ENCODE measurements around the gene MAP3K3.

Gene MAP3K3

GRCh38 chr17:63657786-63658185, 35.6 kb downstream of the MAP3K3 start:
- Histone ChIP-seq H3K27ac (ENCODE audit: low read length) (no peak overlapping the region), H3K27me3 (ENCODE audit: low read depth, low read length) (no peaks in the 10 kb centered on the region), H3K4me1 (ENCODE audit: control insufficient read depth in 1 of 2, insufficient read depth in 2 of 2, low read length in 2 of 2) (no peaks in the 10 kb centered on the region), H3K36me3 (ENCODE audit: control insufficient read depth in 1 of 2, insufficient read depth in 2 of 2, low read length in 2 of 2) (peaks cover 30 to 31% of the 10 kb centered on the region in 2 donors), H3K4me3 (ENCODE audit: low read depth in 1 of 2, low read length in 2 of 2) (no peak overlapping the region), H3K9me3 (ENCODE audit: control insufficient read depth in 1 of 2, low read length in 2 of 2) (no peaks in the 10 kb centered on the region)

- H3K4me1 ChIP-seq (ENCODE audit: control insufficient read depth in 1 of 2, insufficient read depth in 2 of 2, low read length in 2 of 2), result no peaks in the 10 kb centered on the region
- H3K4me3 ChIP-seq (ENCODE audit: low read depth in 1 of 2, low read length in 2 of 2), result no peak overlapping the region
- H3K27me3 ChIP-seq (ENCODE audit: low read depth, low read length), result no peaks in the 10 kb centered on the region
- H3K36me3 ChIP-seq (ENCODE audit: control insufficient read depth in 1 of 2, insufficient read depth in 2 of 2, low read length in 2 of 2), result peaks cover 24 to 35% of the 10 kb centered on the region in 2 donors
- no peaks in the 10 kb centered on the region for H3K9me3 ChIP-seq (ENCODE audit: control insufficient read depth in 1 of 2, low read length in 2 of 2)
- H3K27ac ChIP-seq (ENCODE audit: low read length), result no peak overlapping the region
Observed at GRCh38 chr17:63658366-63658765, 36.1 kb downstream of the MAP3K3 start.

GRCh38 chr17:63659850-63660249, 37.6 kb downstream of the MAP3K3 start:
- Histone ChIP-seq H3K4me1 (ENCODE audit: control insufficient read depth in 1 of 2, insufficient read depth in 2 of 2, low read length in 2 of 2) (no peaks in the 10 kb centered on the region), H3K27me3 (ENCODE audit: low read depth, low read length) (no peaks in the 10 kb centered on the region), H3K36me3 (ENCODE audit: control insufficient read depth in 1 of 2, insufficient read depth in 2 of 2, low read length in 2 of 2) (peaks cover 20 to 29% of the 10 kb centered on the region in 2 donors), H3K9me3 (ENCODE audit: control insufficient read depth in 1 of 2, low read length in 2 of 2) (no peaks in the 10 kb centered on the region), H3K4me3 (ENCODE audit: low read depth in 1 of 2, low read length in 2 of 2) (no peak overlapping the region), H3K27ac (ENCODE audit: low read length) (no peak overlapping the region)

- Histone ChIP-seq H3K27ac (ENCODE audit: low read length) (peak overlapping the region; percentile 35), H3K36me3 (ENCODE audit: control insufficient read depth in 1 of 2, insufficient read depth in 2 of 2, low read length in 2 of 2) (peaks cover 20 to 41% of the 10 kb centered on the region in 2 donors), H3K4me3 (ENCODE audit: low read depth in 1 of 2, low read length in 2 of 2) (no peak overlapping the region), H3K27me3 (ENCODE audit: low read depth, low read length) (no peaks in the 10 kb centered on the region), H3K9me3 (ENCODE audit: control insufficient read depth in 1 of 2, low read length in 2 of 2) (no peaks in the 10 kb centered on the region), H3K4me1 (ENCODE audit: control insufficient read depth in 1 of 2, insufficient read depth in 2 of 2, low read length in 2 of 2) (no peaks in the 10 kb centered on the region)
Observed at GRCh38 chr17:63665527-63666214, 43.5 kb downstream of the MAP3K3 start.

- H3K27me3 ChIP-seq (ENCODE audit: low read depth, low read length), result no peaks in the 10 kb centered on the region
- H3K9me3 ChIP-seq (ENCODE audit: control insufficient read depth in 1 of 2, low read length in 2 of 2), result no peaks in the 10 kb centered on the region
- peaks cover 21% of the 10 kb centered on the region in 2 donors for H3K4me1 ChIP-seq (ENCODE audit: control insufficient read depth in 1 of 2, insufficient read depth in 2 of 2, low read length in 2 of 2)
- H3K4me3 ChIP-seq (ENCODE audit: low read depth in 1 of 2, low read length in 2 of 2), result no peak overlapping the region
- H3K27ac ChIP-seq (ENCODE audit: low read length), result no peak overlapping the region
- H3K36me3 ChIP-seq (ENCODE audit: control insufficient read depth in 1 of 2, insufficient read depth in 2 of 2, low read length in 2 of 2), result peaks cover 14 to 28% of the 10 kb centered on the region in 2 donors
Observed at GRCh38 chr17:63672856-63673255, 50.6 kb downstream of the MAP3K3 start.

GRCh38 chr17:63675231-63675606, 53.0 kb downstream of the MAP3K3 start:
- no peaks in the 10 kb centered on the region for H3K9me3 ChIP-seq (ENCODE audit: control insufficient read depth in 1 of 2, low read length in 2 of 2)
- H3K27ac ChIP-seq (ENCODE audit: low read length), result peak overlapping the region; percentile 60
- peak overlapping the region in 1 of 2 donors; percentile 43 for H3K4me3 ChIP-seq (ENCODE audit: low read depth in 1 of 2, low read length in 2 of 2)
- H3K36me3 ChIP-seq (ENCODE audit: control insufficient read depth in 1 of 2, insufficient read depth in 2 of 2, low read length in 2 of 2), result peaks cover 4 to 16% of the 10 kb centered on the region in 2 donors
- H3K4me1 ChIP-seq (ENCODE audit: control insufficient read depth in 1 of 2, insufficient read depth in 2 of 2, low read length in 2 of 2), result peaks cover 21% of the 10 kb centered on the region in 2 donors
- no peaks in the 10 kb centered on the region for H3K27me3 ChIP-seq (ENCODE audit: low read depth, low read length)

GRCh38 chr17:63675607-63676546, 53.7 kb downstream of the MAP3K3 start:
- peaks cover 21% of the 10 kb centered on the region in 2 donors for H3K4me1 ChIP-seq (ENCODE audit: control insufficient read depth in 1 of 2, insufficient read depth in 2 of 2, low read length in 2 of 2)
- no peaks in the 10 kb centered on the region for H3K27me3 ChIP-seq (ENCODE audit: low read depth, low read length)
- peak overlapping the region; percentile 60 for H3K27ac ChIP-seq (ENCODE audit: low read length)
- H3K4me3 ChIP-seq (ENCODE audit: low read depth in 1 of 2, low read length in 2 of 2), result peak overlapping the region in 1 of 2 donors; percentile 43
- H3K9me3 ChIP-seq (ENCODE audit: control insufficient read depth in 1 of 2, low read length in 2 of 2), result no peaks in the 10 kb centered on the region
- H3K36me3 ChIP-seq (ENCODE audit: control insufficient read depth in 1 of 2, insufficient read depth in 2 of 2, low read length in 2 of 2), result peaks cover 4 to 16% of the 10 kb centered on the region in 2 donors

- Histone ChIP-seq H3K9me3 (ENCODE audit: control insufficient read depth in 1 of 2, low read length in 2 of 2) (no peaks in the 10 kb centered on the region), H3K36me3 (ENCODE audit: control insufficient read depth in 1 of 2, insufficient read depth in 2 of 2, low read length in 2 of 2) (peaks cover 4 to 19% of the 10 kb centered on the region in 2 donors), H3K27ac (ENCODE audit: low read length) (peak overlapping the region; percentile 60), H3K27me3 (ENCODE audit: low read depth, low read length) (no peaks in the 10 kb centered on the region), H3K4me3 (ENCODE audit: low read depth in 1 of 2, low read length in 2 of 2) (peak overlapping the region in 1 of 2 donors; percentile 43), H3K4me1 (ENCODE audit: control insufficient read depth in 1 of 2, insufficient read depth in 2 of 2, low read length in 2 of 2) (peaks cover 21% of the 10 kb centered on the region in 2 donors)
Observed at GRCh38 chr17:63676584-63676983, 54.4 kb downstream of the MAP3K3 start.

GRCh38 chr17:63679214-63679613, 57.0 kb downstream of the MAP3K3 start:
- Histone ChIP-seq H3K27me3 (ENCODE audit: low read depth, low read length) (no peaks in the 10 kb centered on the region), H3K4me1 (ENCODE audit: control insufficient read depth in 1 of 2, insufficient read depth in 2 of 2, low read length in 2 of 2) (peaks cover 21% of the 10 kb centered on the region in 2 donors), H3K27ac (ENCODE audit: low read length) (no peak overlapping the region), H3K9me3 (ENCODE audit: control insufficient read depth in 1 of 2, low read length in 2 of 2) (no peaks in the 10 kb centered on the region), H3K4me3 (ENCODE audit: low read depth in 1 of 2, low read length in 2 of 2) (no peak overlapping the region), H3K36me3 (ENCODE audit: control insufficient read depth in 1 of 2, insufficient read depth in 2 of 2, low read length in 2 of 2) (peaks cover 10 to 21% of the 10 kb centered on the region in 2 donors)

- Histone ChIP-seq H3K36me3 (ENCODE audit: control insufficient read depth in 1 of 2, insufficient read depth in 2 of 2, low read length in 2 of 2) (peaks cover 7 to 21% of the 10 kb centered on the region in 2 donors), H3K27me3 (ENCODE audit: low read depth, low read length) (no peaks in the 10 kb centered on the region), H3K27ac (ENCODE audit: low read length) (no peak overlapping the region), H3K4me1 (ENCODE audit: control insufficient read depth in 1 of 2, insufficient read depth in 2 of 2, low read length in 2 of 2) (peaks cover 11 to 18% of the 10 kb centered on the region in 2 donors), H3K4me3 (ENCODE audit: low read depth in 1 of 2, low read length in 2 of 2) (no peak overlapping the region), H3K9me3 (ENCODE audit: control insufficient read depth in 1 of 2, low read length in 2 of 2) (no peaks in the 10 kb centered on the region)
Observed at GRCh38 chr17:63680700-63681099, 58.5 kb downstream of the MAP3K3 start.

- H3K9me3 ChIP-seq (ENCODE audit: control insufficient read depth in 1 of 2, low read length in 2 of 2), result no peaks in the 10 kb centered on the region
- no peaks in the 10 kb centered on the region for H3K27me3 ChIP-seq (ENCODE audit: low read depth, low read length)
- H3K27ac ChIP-seq (ENCODE audit: low read length), result no peak overlapping the region
- no peak overlapping the region for H3K4me3 ChIP-seq (ENCODE audit: low read depth in 1 of 2, low read length in 2 of 2)
- peaks cover 3 to 18% of the 10 kb centered on the region in 2 donors for H3K4me1 ChIP-seq (ENCODE audit: control insufficient read depth in 1 of 2, insufficient read depth in 2 of 2, low read length in 2 of 2)
- H3K36me3 ChIP-seq (ENCODE audit: control insufficient read depth in 1 of 2, insufficient read depth in 2 of 2, low read length in 2 of 2), result peaks cover 7 to 21% of the 10 kb centered on the region in 2 donors
Observed at GRCh38 chr17:63681530-63681929, 59.3 kb downstream of the MAP3K3 start.

Measured in muscle layer of duodenum (tissue), 2 donors.